SK-N-SH (cell line): ENCODE data around the gene PTPRD.

Experiments used
- POLR2AphosphoS5 ChIP-seq: IDR thresholded peaks from 2 replicates; pipeline ENCODE4 v1.6.1; 2012; ENCODE audit warnings: low read depth, low read length
- RAD21 ChIP-seq: IDR thresholded peaks from 2 replicates; pipeline ENCODE4 v1.6.1; 2012; ENCODE audit warnings: mild to moderate bottlenecking, low read length
- TF ChIP-seq, protein P1 (sequence below): fragments of 200-600 bp; sonication (generic); IDR thresholded peaks from 2 replicates; pipeline ENCODE4 v1.6.1; 2017; ENCODE audit warnings: antibody characterized with exemption, mild to moderate bottlenecking, moderate library complexity
- TF ChIP-seq, protein P2 (sequence below): fragments of 150-350 bp; IDR thresholded peaks from 2 replicates; pipeline ENCODE4 v1.6.1; 2017; ENCODE audit warnings: antibody characterized with exemption, low read length, low read depth, borderline replicate concordance

DNA sequence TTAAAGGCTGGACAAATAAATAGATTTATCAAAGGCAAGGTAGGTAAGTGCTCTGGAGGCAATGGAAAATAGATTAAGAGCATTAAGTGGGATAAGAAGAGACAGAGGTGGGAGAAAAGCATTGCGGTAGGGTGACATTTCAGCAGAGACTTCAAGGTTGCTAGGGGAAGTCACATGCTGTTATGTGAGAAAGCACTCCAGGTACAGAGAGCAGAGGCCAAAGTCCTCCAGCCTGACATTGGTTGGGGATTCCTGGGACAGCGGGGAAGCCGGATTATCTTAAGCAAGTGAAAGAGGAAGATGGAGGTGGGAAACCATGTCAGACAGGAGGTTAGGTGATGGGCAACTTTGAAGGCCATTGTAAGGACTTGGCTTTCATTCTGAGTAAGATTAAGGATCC is 1222.9 kb downstream of the PTPRD start:
- TF ChIP-seq POLR2AphosphoS5 (no peak), RAD21 (no peak)
- TF ChIP-seq, protein P1, sequence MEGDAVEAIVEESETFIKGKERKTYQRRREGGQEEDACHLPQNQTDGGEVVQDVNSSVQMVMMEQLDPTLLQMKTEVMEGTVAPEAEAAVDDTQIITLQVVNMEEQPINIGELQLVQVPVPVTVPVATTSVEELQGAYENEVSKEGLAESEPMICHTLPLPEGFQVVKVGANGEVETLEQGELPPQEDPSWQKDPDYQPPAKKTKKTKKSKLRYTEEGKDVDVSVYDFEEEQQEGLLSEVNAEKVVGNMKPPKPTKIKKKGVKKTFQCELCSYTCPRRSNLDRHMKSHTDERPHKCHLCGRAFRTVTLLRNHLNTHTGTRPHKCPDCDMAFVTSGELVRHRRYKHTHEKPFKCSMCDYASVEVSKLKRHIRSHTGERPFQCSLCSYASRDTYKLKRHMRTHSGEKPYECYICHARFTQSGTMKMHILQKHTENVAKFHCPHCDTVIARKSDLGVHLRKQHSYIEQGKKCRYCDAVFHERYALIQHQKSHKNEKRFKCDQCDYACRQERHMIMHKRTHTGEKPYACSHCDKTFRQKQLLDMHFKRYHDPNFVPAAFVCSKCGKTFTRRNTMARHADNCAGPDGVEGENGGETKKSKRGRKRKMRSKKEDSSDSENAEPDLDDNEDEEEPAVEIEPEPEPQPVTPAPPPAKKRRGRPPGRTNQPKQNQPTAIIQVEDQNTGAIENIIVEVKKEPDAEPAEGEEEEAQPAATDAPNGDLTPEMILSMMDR: no peak
- TF ChIP-seq, protein P2, sequence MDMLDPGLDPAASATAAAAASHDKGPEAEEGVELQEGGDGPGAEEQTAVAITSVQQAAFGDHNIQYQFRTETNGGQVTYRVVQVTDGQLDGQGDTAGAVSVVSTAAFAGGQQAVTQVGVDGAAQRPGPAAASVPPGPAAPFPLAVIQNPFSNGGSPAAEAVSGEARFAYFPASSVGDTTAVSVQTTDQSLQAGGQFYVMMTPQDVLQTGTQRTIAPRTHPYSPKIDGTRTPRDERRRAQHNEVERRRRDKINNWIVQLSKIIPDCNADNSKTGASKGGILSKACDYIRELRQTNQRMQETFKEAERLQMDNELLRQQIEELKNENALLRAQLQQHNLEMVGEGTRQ: no peak
